ENCODE data around the gene FMN2. TPM values are rescaled to one million over a fixed set of nuclear protein-coding genes. Genes with fewer than 3 reads are reported as not detected.

FMN2 gene
- total RNA-seq, 2 experiments from 2014 or later: not detected

DNA sequence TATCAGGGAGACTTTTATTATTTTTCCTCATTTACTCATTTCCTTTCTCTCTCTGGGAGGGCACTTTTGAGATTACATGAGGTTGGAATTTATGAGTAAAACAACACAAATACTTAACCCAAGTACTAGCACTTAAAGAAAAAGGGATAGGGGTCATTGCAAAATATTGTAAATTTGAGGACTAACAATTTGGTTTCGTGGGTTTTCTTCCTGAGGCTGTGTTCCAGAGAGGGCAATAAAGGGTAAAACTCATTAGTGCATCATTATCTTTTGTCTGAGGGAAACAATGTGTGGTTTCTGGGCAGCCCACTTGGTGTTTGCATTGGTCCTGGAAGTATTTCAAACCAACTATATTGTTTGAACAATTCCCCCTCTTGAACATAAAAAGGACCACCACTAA is 423.8 kb downstream of the FMN2 start:
- no peak for ATAC-seq
- POLR2A ChIA-PET: no interaction called here
- Mint-ChIP-seq H3K4me3 (no peak overlapping the region), H3K36me3 (ENCODE audit: low read depth) (no peaks in the 10 kb centered on the region), H3K27me3 (peaks cover 2% of the 10 kb centered on the region), H3K4me1 (ENCODE audit: low read depth) (no peaks in the 10 kb centered on the region), H3K27ac (no peak overlapping the region), H3K9me3 (no peaks in the 10 kb centered on the region)
- TF ChIP-seq CTCF (IDR thresholded peaks at IDR 0.05): no peak
- no peak for DNase-seq
- CTCF ChIA-PET: no interaction called here
- intact Hi-C loops (cut with micrococcal nuclease): no loop called here

GRCh38 chr1:240516069-240516468 is 424.4 kb downstream of the FMN2 start:
- H3K27me3 Mint-ChIP-seq: peaks cover 2% of the 10 kb centered on the region
- H3K9me3 Mint-ChIP-seq: peaks cover 2% of the 10 kb centered on the region
- H3K4me1 Mint-ChIP-seq (ENCODE audit: low read depth): no peaks in the 10 kb centered on the region
- H3K36me3 Mint-ChIP-seq (ENCODE audit: low read depth): no peaks in the 10 kb centered on the region
- no peak for DNase-seq
- POLR2A ChIA-PET: no interaction called here
- intact Hi-C loops (cut with micrococcal nuclease): no loop called here
- CTCF ChIA-PET: no interaction called here
- no peak for ATAC-seq
- no peak overlapping the region for H3K27ac Mint-ChIP-seq
- no peak for TF ChIP-seq CTCF (IDR thresholded peaks at IDR 0.05)
- no peak overlapping the region for H3K4me3 Mint-ChIP-seq

DNA sequence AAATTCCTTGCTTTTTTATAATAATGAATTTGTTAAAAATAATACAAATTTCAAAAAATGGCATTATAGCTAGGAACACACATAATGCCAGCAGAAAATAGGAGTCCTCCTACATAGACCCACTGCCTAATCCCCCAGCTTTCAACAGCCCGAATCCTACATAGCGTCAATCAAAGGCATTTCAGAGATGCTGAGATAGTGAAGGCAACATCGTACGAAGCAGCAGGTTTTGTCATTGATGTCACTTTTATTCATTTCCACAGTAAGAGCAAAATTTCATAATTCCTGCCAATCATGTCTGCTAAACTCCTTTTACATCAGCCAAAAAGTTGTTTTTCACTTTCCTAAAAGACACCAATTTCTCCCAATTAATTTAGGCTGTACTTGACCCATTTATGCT is 426.2 kb downstream of the FMN2 start:
- no peak for TF ChIP-seq CTCF (IDR thresholded peaks at IDR 0.05)
- no peaks in the 10 kb centered on the region for H3K4me1 Mint-ChIP-seq (ENCODE audit: low read depth)
- peaks cover 2% of the 10 kb centered on the region for H3K9me3 Mint-ChIP-seq
- ChIA-PET POLR2A (no interaction called here), CTCF (no interaction called here)
- intact Hi-C loops (cut with micrococcal nuclease): no loop called here
- ATAC-seq (no peak), DNase-seq (no peak)
- H3K4me3 Mint-ChIP-seq: no peak overlapping the region
- no peaks in the 10 kb centered on the region for H3K36me3 Mint-ChIP-seq (ENCODE audit: low read depth)
- no peak overlapping the region for H3K27ac Mint-ChIP-seq
- peaks cover 2% of the 10 kb centered on the region for H3K27me3 Mint-ChIP-seq

DNA sequence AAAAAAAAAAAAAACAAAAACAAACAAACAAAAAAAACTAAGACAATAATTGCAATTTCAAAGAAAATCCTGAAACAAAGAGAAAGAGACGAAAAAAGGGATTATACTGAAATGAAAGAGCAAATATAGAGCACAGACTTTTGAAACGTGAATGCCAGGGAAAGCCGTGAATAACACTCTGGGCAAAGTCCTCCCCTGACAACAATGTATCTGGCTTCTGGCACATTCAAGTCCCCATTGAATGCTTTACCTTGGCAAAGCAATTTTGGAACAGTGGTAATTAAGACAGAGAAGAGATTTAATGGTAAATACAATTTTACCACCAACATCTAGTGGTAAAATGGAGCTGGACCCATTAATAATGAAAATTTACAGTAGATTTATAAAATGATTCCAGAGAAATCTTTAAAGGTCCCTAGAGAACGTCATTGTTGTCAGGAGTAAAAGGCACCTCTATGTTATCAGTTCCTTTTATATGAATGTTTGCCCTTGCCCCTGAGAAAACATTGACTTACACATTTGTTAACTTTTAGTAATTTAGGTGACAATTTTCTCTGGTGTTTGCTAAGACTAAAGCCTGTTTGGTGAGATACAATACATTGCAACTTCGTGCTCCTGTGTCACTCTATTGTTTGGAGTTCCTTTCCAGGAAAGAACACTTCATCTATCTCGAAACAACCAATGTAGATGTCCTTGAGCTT is 430.6 kb downstream of the FMN2 start:
- CTCF ChIA-PET: no interaction called here
- H3K9me3 Mint-ChIP-seq: peaks cover 5% of the 10 kb centered on the region
- POLR2A ChIA-PET: no interaction called here
- no peaks in the 10 kb centered on the region for H3K36me3 Mint-ChIP-seq (ENCODE audit: low read depth)
- no peaks in the 10 kb centered on the region for H3K4me1 Mint-ChIP-seq (ENCODE audit: low read depth)
- no peak for ATAC-seq
- no peak for DNase-seq
- H3K4me3 Mint-ChIP-seq: no peak overlapping the region
- H3K27ac Mint-ChIP-seq: no peak overlapping the region
- intact Hi-C loops (cut with micrococcal nuclease): no loop called here
- H3K27me3 Mint-ChIP-seq: no peaks in the 10 kb centered on the region
- TF ChIP-seq CTCF (IDR thresholded peaks at IDR 0.05): no peak

DNA sequence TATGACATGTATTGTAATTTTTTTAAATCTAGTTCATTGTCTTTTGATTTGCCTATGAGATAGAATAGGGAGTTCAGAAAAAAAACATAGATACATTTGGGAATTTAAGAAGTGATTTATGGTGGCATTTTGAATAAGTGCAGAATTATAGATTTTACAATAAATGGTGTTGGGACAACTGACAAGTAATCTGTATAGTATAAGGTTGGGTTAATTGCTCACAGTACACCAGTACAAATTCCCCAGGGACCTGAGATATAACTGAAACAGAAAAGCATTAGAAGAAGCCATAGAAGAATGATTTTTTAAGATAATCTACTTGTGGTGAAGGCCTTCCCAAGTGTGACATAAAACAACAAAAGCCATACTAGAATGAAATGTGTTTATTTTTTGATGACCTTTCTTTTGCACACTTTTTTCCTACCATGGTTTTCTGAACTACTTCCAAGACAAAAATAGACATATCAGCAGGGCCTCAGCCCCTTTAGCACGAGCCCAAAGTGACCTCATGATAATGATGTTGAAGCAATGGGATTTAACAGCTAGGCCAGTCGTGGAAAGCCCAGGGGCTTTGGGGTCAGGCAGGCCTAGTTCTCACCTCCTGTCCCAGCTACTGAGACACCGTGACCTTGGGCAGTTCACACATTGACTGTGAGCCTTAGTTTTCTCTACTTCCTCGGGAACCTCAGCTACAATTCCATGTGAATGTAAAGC is 432.8 kb downstream of the FMN2 start:
- ATAC-seq (no peak), DNase-seq (no peak)
- intact Hi-C loops (cut with micrococcal nuclease): no loop called here
- H3K27ac Mint-ChIP-seq: no peak overlapping the region
- H3K27me3 Mint-ChIP-seq: no peaks in the 10 kb centered on the region
- POLR2A ChIA-PET: no interaction called here
- CTCF ChIA-PET: no interaction called here
- H3K4me3 Mint-ChIP-seq: no peak overlapping the region
- TF ChIP-seq CTCF (IDR thresholded peaks at IDR 0.05): no peak
- H3K36me3 Mint-ChIP-seq (ENCODE audit: low read depth): no peaks in the 10 kb centered on the region
- H3K4me1 Mint-ChIP-seq (ENCODE audit: low read depth): no peaks in the 10 kb centered on the region
- peaks cover 5% of the 10 kb centered on the region for H3K9me3 Mint-ChIP-seq
